ENCODE measurements around the gene TENM3. TPM values are rescaled to one million over a fixed set of nuclear protein-coding genes. Genes with fewer than 3 reads are reported as not detected.

Gene TENM3
- total RNA-seq, 2 experiments from 2014 or later: not detected

GRCh38 chr4:182528819-182529218, 285.6 kb downstream of the TENM3 start:
- intact Hi-C loops (cut with DNase I, micrococcal nuclease): no loop called here
- POLR2A ChIA-PET: no interaction called here
- CTCF ChIA-PET: no interaction called here
- Histone ChIP-seq H3K4me1 (ENCODE audit: insufficient read depth, low read length) (no peaks in the 10 kb centered on the region), H3K9me3 (ENCODE audit: control insufficient read depth in 1 of 2, insufficient read depth in 1 of 2, low read length in 2 of 2) (no peaks in the 10 kb centered on the region), H3K27ac (ENCODE audit: low read depth in 1 of 2, low read length in 2 of 2) (no peak overlapping the region), H3K36me3 (ENCODE audit: insufficient read depth, low read length) (no peaks in the 10 kb centered on the region), H3K4me3 (ENCODE audit: low read length) (no peak overlapping the region), H3K27me3 (ENCODE audit: control insufficient read depth in 1 of 2, insufficient read depth in 2 of 2, low read length in 2 of 2) (no peaks in the 10 kb centered on the region)
- TF ChIP-seq, protein P1, sequence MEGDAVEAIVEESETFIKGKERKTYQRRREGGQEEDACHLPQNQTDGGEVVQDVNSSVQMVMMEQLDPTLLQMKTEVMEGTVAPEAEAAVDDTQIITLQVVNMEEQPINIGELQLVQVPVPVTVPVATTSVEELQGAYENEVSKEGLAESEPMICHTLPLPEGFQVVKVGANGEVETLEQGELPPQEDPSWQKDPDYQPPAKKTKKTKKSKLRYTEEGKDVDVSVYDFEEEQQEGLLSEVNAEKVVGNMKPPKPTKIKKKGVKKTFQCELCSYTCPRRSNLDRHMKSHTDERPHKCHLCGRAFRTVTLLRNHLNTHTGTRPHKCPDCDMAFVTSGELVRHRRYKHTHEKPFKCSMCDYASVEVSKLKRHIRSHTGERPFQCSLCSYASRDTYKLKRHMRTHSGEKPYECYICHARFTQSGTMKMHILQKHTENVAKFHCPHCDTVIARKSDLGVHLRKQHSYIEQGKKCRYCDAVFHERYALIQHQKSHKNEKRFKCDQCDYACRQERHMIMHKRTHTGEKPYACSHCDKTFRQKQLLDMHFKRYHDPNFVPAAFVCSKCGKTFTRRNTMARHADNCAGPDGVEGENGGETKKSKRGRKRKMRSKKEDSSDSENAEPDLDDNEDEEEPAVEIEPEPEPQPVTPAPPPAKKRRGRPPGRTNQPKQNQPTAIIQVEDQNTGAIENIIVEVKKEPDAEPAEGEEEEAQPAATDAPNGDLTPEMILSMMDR (IDR thresholded peaks at IDR 0.05): no peak
- Mint-ChIP-seq H3K9me3 (no peaks in the 10 kb centered on the region), H3K4me1 (ENCODE audit: low read depth) (no peaks in the 10 kb centered on the region), H3K27ac (no peak overlapping the region), H3K27me3 (peaks cover 15% of the 10 kb centered on the region), H3K4me3 (no peak overlapping the region), H3K36me3 (ENCODE audit: low read depth) (no peaks in the 10 kb centered on the region)
- no peak for DNase-seq
- ATAC-seq (ENCODE audit: poor library complexity): no peak

GRCh38 chr4:182530451-182530850, 287.2 kb downstream of the TENM3 start:
- TF ChIP-seq, protein P1 (IDR thresholded peaks at IDR 0.05): no peak
- no peak overlapping the region for H3K27ac Mint-ChIP-seq
- POLR2A ChIA-PET: no interaction called here
- no peaks in the 10 kb centered on the region for H3K9me3 ChIP-seq (ENCODE audit: control insufficient read depth in 1 of 2, insufficient read depth in 1 of 2, low read length in 2 of 2)
- H3K27me3 ChIP-seq (ENCODE audit: control insufficient read depth in 1 of 2, insufficient read depth in 2 of 2, low read length in 2 of 2): no peaks in the 10 kb centered on the region
- H3K4me3 Mint-ChIP-seq: no peak overlapping the region
- no peak for DNase-seq
- H3K36me3 ChIP-seq (ENCODE audit: insufficient read depth, low read length): no peaks in the 10 kb centered on the region
- H3K27ac ChIP-seq (ENCODE audit: low read depth in 1 of 2, low read length in 2 of 2): no peak overlapping the region
- no peaks in the 10 kb centered on the region for H3K36me3 Mint-ChIP-seq (ENCODE audit: low read depth)
- H3K27me3 Mint-ChIP-seq: peaks cover 13% of the 10 kb centered on the region
- CTCF ChIA-PET: no interaction called here
- intact Hi-C loops (cut with DNase I, micrococcal nuclease): no loop called here
- no peak overlapping the region for H3K4me3 ChIP-seq (ENCODE audit: low read length)
- ATAC-seq (ENCODE audit: poor library complexity): no peak
- no peaks in the 10 kb centered on the region for H3K4me1 Mint-ChIP-seq (ENCODE audit: low read depth)
- H3K9me3 Mint-ChIP-seq: no peaks in the 10 kb centered on the region
- H3K4me1 ChIP-seq (ENCODE audit: insufficient read depth, low read length): no peaks in the 10 kb centered on the region

- POLR2A ChIA-PET: no interaction called here
- Histone ChIP-seq H3K36me3 (ENCODE audit: insufficient read depth, low read length) (no peaks in the 10 kb centered on the region), H3K9me3 (ENCODE audit: control insufficient read depth in 1 of 2, insufficient read depth in 1 of 2, low read length in 2 of 2) (no peaks in the 10 kb centered on the region), H3K4me1 (ENCODE audit: insufficient read depth, low read length) (no peaks in the 10 kb centered on the region), H3K27me3 (ENCODE audit: control insufficient read depth in 1 of 2, insufficient read depth in 2 of 2, low read length in 2 of 2) (no peaks in the 10 kb centered on the region), H3K4me3 (ENCODE audit: low read length) (no peak overlapping the region), H3K27ac (ENCODE audit: low read depth in 1 of 2, low read length in 2 of 2) (no peak overlapping the region)
- no peak overlapping the region for H3K4me3 Mint-ChIP-seq
- no peak overlapping the region for H3K27ac Mint-ChIP-seq
- CTCF ChIA-PET: no interaction called here
- H3K27me3 Mint-ChIP-seq: peaks cover 6% of the 10 kb centered on the region
- ATAC-seq (ENCODE audit: poor library complexity) (no peak), DNase-seq (no peak)
- no peaks in the 10 kb centered on the region for H3K4me1 Mint-ChIP-seq (ENCODE audit: low read depth)
- H3K36me3 Mint-ChIP-seq (ENCODE audit: low read depth): no peaks in the 10 kb centered on the region
- no peaks in the 10 kb centered on the region for H3K9me3 Mint-ChIP-seq
- TF ChIP-seq, protein P1 (IDR thresholded peaks at IDR 0.05): no peak
- intact Hi-C loops (cut with DNase I, micrococcal nuclease): no loop called here
These were observed 288.5 kb downstream of the TENM3 start for GRCh38 chr4:182531555-182532162.
